CD4-positive, alpha-beta T cell treated with Interferon gamma for 1 hour (primary cell): ENCODE results near the gene KRR1.

ENCODE experiments used
- DNase-seq: peaks from one replicate; pipeline ENCODE4 v3.0.0-alpha.2; 2020

The KRR1 gene

DNA sequence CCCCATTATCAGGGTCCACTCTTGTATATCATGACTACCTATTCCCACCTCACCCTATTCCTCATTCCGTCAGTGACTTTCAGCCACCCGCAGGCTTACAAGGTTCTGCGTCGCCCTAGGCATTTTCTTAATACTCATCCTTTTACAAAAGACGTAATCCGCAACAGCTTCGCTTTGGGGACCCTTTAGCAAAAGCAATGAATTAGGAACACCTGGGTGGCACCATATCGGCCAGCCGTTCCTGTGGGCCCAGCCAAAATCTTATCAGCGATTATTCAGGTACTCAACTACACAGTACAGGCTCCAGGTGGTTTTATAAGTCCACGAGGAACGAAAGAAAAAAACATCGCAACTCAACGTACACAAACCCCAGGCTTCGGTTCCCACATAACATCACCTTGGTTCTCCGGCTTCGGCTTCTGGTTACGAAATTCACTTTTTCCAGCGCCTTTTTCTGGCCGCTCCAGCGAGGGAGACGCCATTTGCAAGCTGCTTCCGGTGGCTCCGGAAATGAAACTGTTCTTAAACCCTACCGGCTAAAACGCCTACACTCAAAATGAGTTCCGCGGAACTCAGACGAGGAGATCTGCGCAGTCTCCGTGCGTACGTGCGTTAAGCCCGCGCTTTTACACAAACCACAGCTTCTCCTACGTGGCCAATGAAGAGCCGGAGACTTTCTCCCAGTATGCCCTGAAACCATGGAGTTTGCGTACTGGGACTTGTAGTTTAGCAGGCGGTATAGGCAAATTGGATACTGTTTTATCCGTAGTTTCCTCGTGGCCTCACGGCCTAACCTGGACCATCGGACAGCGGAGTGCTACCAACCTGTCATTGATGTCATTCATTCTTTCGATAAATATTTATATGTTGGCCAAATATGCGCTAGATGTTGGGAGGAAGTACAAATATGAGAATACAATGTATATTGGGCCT is at the start of gene KRR1:
KRR1 (minus strand) TSS at position 494 of the 933 bp plus-strand sequence; CDS start at position 482, 12 bp downstream.
- peak; percentile 92 for DNase-seq

GRCh38 chr12:75560167-75560566 is 48.8 kb upstream of the KRR1 start:
- DNase-seq: no peak

GRCh38 chr12:75558287-75558686 is 46.9 kb upstream of the KRR1 start:
- DNase-seq: no peak

DNA sequence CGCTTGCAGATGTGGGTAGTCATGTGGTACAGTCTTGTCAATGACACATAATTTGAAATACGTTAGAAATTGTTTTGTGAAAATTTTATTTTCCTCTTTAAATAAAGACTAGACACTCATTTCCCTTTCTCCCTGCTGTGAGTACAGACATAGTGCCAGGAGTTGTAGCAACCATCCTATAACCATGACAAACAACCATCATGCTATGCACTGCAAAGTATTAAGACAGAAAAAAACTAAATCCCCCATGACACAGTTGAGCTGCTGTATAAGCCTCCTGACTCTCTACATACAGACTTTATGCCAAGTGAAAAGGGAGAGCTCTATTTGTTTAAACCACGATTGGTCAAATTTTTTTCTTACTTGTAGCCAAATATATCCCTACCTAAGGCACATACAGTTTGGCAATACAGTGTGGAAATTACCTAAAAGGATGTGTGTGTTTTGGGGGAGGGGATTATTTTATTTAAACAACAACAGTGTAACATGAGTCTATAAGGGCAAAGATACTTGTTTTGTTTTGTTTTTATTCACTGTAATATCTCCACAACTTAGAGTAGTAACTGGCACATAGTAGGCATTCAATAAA is 45.0 kb upstream of the KRR1 start:
- no peak for DNase-seq

- DNase-seq: no peak
Measured at GRCh38 chr12:75554556-75554880, 43.1 kb upstream of the KRR1 start.

DNA sequence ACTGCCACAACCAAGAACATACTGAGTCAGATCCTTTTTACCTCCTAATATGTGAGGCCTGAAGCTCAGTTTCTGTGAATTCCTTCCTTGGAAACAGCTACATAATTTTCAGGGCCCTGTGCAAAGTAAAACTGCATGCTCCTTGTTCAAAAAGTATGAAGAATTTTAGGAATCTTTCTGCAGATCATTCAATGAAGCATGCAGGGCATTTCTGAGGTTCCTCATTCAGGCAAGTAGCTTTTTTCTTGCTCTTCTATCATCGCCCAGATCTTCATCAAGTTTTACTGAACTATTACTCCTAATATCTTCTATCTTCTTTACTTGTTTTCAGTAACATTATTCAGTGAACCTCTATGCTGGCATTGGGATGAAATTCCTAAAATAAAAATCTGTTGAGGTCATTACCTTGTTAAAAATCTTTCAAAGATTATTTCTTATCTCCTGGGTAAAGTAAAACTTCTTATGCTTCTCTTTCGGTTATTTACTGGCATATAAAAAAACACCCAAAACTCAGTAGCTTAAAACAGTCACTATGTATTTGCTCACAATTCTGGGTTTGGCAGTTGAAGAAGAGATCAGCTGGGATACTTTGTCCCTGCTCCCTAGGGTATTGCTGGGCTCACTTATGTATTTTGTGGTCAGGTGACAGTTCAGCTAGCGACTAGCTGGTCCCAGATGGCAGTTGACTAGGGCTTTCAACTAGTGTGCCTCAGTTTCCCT is 42.6 kb upstream of the KRR1 start:
- no peak for DNase-seq

GRCh38 chr12:75553398-75553797 is 42.0 kb upstream of the KRR1 start:
- DNase-seq: no peak

- no peak for DNase-seq
Measured at GRCh38 chr12:75551477-75551876, 40.1 kb upstream of the KRR1 start.

DNA sequence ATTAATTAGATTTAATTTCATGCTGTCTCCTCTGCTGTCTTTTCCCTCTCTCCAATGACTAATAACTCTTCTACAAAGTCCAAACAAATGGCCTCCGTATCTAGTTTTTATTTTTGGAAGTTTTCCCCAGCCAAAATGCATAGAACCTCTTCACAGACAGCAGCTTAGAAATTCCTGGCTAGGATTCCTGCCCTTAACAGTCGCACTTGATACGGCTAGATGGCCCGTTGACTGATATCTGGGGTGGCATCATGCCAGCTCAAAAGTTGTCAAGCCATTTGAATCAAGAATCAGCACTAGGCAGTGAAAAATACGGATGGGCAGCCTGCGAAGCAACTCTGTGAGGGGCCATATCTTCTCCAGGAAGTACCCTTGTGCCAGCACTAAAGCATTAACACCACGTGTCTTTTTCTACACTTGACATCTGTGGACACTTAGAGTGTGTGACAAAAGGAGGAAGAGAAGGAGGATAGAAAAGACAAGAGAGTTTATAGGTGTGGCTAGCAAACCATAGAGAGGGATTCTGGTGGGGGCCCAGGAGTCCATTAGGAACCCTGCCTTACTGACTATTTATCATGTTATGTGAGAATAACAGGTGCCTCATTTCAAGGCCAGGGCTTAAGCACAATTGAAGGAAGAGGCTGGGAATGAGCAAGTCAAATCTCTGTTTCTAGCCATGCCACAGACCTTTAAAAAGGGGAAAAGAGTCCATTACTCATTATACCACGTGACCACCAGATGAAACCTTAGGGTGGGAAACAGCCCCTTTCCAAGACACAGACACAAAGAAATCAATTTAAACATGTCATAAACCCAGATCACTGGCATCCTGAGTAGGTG is 39.2 kb upstream of the KRR1 start:
- DNase-seq: no peak

GRCh38 chr12:75549989-75550388 is 38.6 kb upstream of the KRR1 start:
- DNase-seq: no peak

GRCh38 chr12:75548879-75549278 is 37.5 kb upstream of the KRR1 start:
- no peak for DNase-seq

GRCh38 chr12:75545636-75546035 is 34.2 kb upstream of the KRR1 start:
- no peak for DNase-seq

GRCh38 chr12:75543529-75543928 is 32.1 kb upstream of the KRR1 start:
- no peak for DNase-seq

DNA sequence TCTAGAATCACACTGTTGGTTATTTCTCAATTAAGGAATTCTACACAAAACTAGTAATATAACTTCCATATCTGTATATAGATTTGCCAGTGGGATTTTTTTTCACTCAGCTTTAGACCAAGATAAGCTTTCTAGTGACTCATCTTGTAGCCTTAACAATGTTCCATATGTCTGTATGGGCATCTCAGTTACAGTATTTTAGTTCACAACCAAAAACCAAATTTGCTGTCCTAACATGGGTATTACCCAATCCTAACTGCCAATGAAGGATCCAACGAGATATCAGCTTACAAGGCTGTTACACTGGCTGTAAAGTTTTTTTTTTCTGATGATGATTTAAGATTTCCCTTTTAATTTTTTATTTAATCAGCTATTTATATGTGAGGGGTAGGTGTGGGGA is 31.5 kb upstream of the KRR1 start:
- DNase-seq: no peak

GRCh38 chr12:75539889-75540288 is 28.5 kb upstream of the KRR1 start:
- DNase-seq: no peak

DNA sequence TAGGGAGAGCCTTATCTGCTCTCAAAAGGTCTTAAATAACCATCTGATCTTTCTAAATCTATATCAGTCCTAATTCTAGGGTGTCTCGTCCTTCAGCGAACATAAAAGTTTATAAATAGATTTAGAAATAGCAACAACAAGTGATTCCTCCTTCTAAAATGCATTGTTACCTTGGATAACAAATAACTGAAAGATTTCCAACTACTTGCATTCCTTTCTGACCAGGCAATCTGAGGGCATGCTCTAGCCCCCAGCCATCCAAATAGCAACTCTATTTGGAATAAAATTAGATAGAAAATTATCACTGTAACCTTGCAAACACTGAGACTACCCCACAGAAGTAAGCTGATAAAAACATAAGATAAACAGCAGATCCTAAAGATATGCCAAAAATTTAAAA is 21.8 kb upstream of the KRR1 start:
- no peak for DNase-seq

DNA sequence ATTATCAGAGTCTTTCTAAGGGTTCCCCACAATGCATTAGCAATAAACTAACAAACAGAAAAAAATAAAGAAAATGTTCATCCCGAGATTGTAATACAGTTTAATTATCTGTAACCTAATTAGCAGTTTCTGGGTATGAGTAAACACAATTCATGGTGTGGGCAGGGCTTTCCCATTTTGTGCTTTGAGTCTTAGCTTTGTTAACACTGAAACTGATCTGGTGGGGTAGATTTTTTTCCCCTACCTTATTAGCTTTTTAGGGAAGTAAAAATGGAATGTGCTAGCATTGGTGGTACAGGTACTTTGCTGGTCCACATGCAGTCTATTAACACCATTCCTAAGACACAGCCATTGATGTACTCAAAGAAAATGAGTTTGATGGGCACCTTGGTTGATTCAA is 18.4 kb upstream of the KRR1 start:
- DNase-seq: no peak

DNA sequence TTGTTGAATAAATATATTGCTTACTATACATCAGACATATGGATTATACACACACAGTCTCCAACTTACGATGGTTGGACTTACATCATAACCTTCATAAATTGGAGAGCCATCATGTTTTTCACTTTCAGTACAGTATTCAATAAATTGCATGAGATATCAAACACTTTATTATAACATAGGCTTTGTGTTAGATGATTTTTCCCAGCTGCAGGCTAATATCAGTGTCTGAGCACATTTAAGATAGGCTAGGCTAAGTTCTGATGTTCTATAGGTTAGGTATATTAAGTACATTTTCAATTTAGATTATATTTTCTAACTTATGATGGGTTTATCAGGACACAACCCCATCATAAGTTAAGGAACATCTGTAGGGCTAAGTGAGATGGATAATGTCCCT is 17.9 kb upstream of the KRR1 start:
- DNase-seq: no peak

GRCh38 chr12:75528692-75529091 is 17.3 kb upstream of the KRR1 start:
- no peak for DNase-seq

- no peak for DNase-seq
Measured at GRCh38 chr12:75528272-75528671, 16.9 kb upstream of the KRR1 start.

- no peak for DNase-seq
Measured at GRCh38 chr12:75526655-75527511, 15.5 kb upstream of the KRR1 start.

GRCh38 chr12:75525263-75525662 is 13.9 kb upstream of the KRR1 start:
- DNase-seq: no peak
